A549 treated with Hydrocortisone at 1 μM for 4 hours (cell line): Measurements from ENCODE around the gene COL6A5. TPM values are rescaled to one million over a fixed set of nuclear protein-coding genes. Genes with fewer than 3 reads are reported as not detected.

Experiments
- total RNA-seq: library from RNA; stranded (reverse); fragments of 200-300 nt; extraction: Qiagen RNA extraction; gene quantifications from 5 replicates; pipeline ENCODE4 v1.2.3, GENCODE V29; 2022

COL6A5 gene, protein sequence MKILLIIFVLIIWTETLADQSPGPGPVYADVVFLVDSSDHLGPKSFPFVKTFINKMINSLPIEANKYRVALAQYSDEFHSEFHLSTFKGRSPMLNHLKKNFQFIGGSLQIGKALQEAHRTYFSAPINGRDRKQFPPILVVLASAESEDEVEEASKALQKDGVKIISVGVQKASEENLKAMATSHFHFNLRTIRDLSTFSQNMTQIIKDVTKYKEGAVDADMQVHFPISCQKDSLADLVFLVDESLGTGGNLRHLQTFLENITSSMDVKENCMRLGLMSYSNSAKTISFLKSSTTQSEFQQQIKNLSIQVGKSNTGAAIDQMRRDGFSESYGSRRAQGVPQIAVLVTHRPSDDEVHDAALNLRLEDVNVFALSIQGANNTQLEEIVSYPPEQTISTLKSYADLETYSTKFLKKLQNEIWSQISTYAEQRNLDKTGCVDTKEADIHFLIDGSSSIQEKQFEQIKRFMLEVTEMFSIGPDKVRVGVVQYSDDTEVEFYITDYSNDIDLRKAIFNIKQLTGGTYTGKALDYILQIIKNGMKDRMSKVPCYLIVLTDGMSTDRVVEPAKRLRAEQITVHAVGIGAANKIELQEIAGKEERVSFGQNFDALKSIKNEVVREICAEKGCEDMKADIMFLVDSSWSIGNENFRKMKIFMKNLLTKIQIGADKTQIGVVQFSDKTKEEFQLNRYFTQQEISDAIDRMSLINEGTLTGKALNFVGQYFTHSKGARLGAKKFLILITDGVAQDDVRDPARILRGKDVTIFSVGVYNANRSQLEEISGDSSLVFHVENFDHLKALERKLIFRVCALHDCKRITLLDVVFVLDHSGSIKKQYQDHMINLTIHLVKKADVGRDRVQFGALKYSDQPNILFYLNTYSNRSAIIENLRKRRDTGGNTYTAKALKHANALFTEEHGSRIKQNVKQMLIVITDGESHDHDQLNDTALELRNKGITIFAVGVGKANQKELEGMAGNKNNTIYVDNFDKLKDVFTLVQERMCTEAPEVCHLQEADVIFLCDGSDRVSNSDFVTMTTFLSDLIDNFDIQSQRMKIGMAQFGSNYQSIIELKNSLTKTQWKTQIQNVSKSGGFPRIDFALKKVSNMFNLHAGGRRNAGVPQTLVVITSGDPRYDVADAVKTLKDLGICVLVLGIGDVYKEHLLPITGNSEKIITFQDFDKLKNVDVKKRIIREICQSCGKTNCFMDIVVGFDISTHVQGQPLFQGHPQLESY (N-terminal part only)
- not detected in 5 replicates for total RNA-seq

DNA sequence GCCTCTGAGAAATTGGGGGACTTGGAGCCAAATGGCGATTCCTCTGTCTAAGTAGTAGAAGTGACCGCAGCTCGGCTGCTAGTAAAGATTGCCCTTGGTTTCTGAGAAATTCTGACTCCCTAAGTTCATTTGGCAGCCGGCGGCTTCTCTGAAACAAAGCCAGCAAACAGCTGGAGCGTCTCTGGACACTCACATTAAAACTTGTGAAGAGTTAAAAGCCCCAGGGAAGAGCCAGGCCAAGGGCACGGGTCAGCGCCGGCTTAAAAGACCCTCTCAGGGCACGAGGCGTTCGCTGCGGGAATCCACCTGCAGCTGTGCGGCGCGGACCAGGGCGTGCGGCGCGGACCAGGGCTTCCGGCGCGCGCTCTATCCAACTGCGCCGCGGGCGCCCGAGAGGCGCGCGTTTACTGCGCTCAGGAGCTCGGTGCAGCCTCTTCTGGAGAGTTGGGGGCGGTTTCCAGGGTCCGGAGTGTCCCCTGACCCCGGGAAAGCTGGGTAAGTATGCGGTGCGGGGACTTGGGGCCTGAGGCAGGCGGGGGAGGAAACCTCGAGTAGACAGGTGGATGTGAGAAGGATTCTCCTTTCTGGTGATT, at the start of gene COL6A5:
Gene COL6A5 (plus strand): TSS at position 186 of the 593 bp plus-strand sequence. CDS start 27,967 bp downstream, outside the sequence.

GRCh38 chr3:130516645-130517512, 171.4 kb downstream of the COL6A5 start, which contains the start of gene COL6A6:
COL6A6 (plus strand) TSS chr3:130517177; CDS start chr3:130560365, 43,188 bp downstream.

Other genes starting within 250 kb of the COL6A5 start
- gene COL6A6, start 171.5 kb downstream of the COL6A5 start, total RNA-seq: not detected in 5 replicates